ENCODE results near the gene AOPEP. TPM values are rescaled to one million over a fixed set of nuclear protein-coding genes. Genes with fewer than 3 reads are reported as not detected.
A peak's percentile ranks its signal among the peaks of the same experiment; 100 is the strongest.

AOPEP gene
- total RNA-seq, 1 donor from 2014 or later: 75.3 TPM

- no peaks in the 10 kb centered on the region for H3K9me3 Mint-ChIP-seq (ENCODE audit: unreplicated experiment)
- H2AFZ ChIP-seq (ENCODE audit: low read depth, low read length): no peak overlapping the region
These were observed 309.3 kb downstream of the AOPEP start for GRCh38 chr9:95035846-95036245.

DNA sequence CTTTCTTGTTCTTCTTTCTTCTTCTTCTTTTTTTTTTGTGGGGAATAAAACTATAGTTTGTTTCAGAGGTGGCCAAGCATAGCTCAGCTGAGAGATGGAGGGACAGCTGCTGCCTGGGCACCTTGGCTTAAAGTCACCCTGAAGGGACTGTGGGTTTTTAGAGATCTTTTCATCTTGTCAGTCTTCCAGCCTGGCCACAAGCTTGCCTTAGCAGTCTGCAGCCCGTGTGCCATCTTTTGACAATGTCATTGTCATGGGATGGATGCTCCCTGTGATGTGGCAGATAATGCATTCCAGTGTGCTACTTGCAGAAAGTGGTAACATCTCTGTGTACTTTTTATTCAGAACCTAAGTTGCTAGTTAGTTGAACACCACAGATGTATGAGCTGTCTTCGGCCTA lies 310.2 kb downstream of the AOPEP start:
- Histone ChIP-seq H3K27ac (ENCODE audit: low read depth, low read length) (no peak overlapping the region), H3K4me2 (ENCODE audit: low read length) (no peak overlapping the region), H3K9ac (ENCODE audit: low read length) (no peak overlapping the region), H3K4me1 (ENCODE audit: insufficient read depth, low read length) (peaks cover 14% of the 10 kb centered on the region), H3K9me3 (ENCODE audit: insufficient read depth, low read depth, low read length) (no peaks in the 10 kb centered on the region), H2AFZ (ENCODE audit: low read depth, low read length) (no peak overlapping the region), H3K4me3 (ENCODE audit: insufficient read depth, low read depth, low read length) (no peak overlapping the region), H3K36me3 (ENCODE audit: insufficient read depth, low read length) (peaks cover 17% of the 10 kb centered on the region), H4K20me1 (ENCODE audit: insufficient read depth, low read length) (peaks cover 94% of the 10 kb centered on the region), H3K27me3 (ENCODE audit: insufficient read depth, low read length) (no peaks in the 10 kb centered on the region), H3K79me2 (ENCODE audit: insufficient read depth, low read length) (peaks cover 96% of the 10 kb centered on the region)
- peaks cover 50% of the 10 kb centered on the region for H3K4me1 Mint-ChIP-seq (ENCODE audit: low read depth, unreplicated experiment)
- H3K27ac Mint-ChIP-seq (ENCODE audit: unreplicated experiment): peak overlapping the region; percentile 58
- peak overlapping the region; percentile 28 for H3K4me3 Mint-ChIP-seq (ENCODE audit: unreplicated experiment)
- no peak for DNase-seq (ENCODE audit: low read depth)
- FAIRE-seq: no peak
- TF ChIP-seq EZH2 (IDR thresholded peaks at IDR 0.05; ENCODE audit: insufficient read depth, low read length) (no peak), CTCF (IDR thresholded peaks at IDR 0.05; ENCODE audit: insufficient read depth, low read depth, low read length) (no peak)
- H3K27me3 Mint-ChIP-seq (ENCODE audit: low read depth, unreplicated experiment): no peaks in the 10 kb centered on the region
- peaks cover 9% of the 10 kb centered on the region for H3K36me3 Mint-ChIP-seq (ENCODE audit: low read depth, unreplicated experiment)
- H3K9me3 Mint-ChIP-seq (ENCODE audit: unreplicated experiment): no peaks in the 10 kb centered on the region

More at GRCh38 chr9:95035846-95036245, 309.3 kb downstream of the AOPEP start:
- H3K4me2 ChIP-seq (ENCODE audit: low read length): no peak overlapping the region
- Mint-ChIP-seq H3K36me3 (ENCODE audit: low read depth, unreplicated experiment) (peaks cover 8% of the 10 kb centered on the region), H3K27me3 (ENCODE audit: low read depth, unreplicated experiment) (no peaks in the 10 kb centered on the region), H3K4me3 (ENCODE audit: unreplicated experiment) (no peak overlapping the region), H3K4me1 (ENCODE audit: low read depth, unreplicated experiment) (peaks cover 59% of the 10 kb centered on the region), H3K27ac (ENCODE audit: unreplicated experiment) (no peak overlapping the region)
- H4K20me1 ChIP-seq (ENCODE audit: insufficient read depth, low read length): peaks cover 94% of the 10 kb centered on the region
- H3K27me3 ChIP-seq (ENCODE audit: insufficient read depth, low read length): no peaks in the 10 kb centered on the region
- H3K36me3 ChIP-seq (ENCODE audit: insufficient read depth, low read length): peaks cover 20% of the 10 kb centered on the region
- H3K27ac ChIP-seq (ENCODE audit: low read depth, low read length): no peak overlapping the region
- no peak for FAIRE-seq
- H3K4me1 ChIP-seq (ENCODE audit: insufficient read depth, low read length): peaks cover 22% of the 10 kb centered on the region
- peaks cover 96% of the 10 kb centered on the region for H3K79me2 ChIP-seq (ENCODE audit: insufficient read depth, low read length)
- TF ChIP-seq EZH2 (IDR thresholded peaks at IDR 0.05; ENCODE audit: insufficient read depth, low read length) (no peak), CTCF (IDR thresholded peaks at IDR 0.05; ENCODE audit: insufficient read depth, low read depth, low read length) (no peak)
- H3K4me3 ChIP-seq (ENCODE audit: insufficient read depth, low read depth, low read length): no peak overlapping the region
- DNase-seq (ENCODE audit: low read depth): no peak
- no peak overlapping the region for H3K9ac ChIP-seq (ENCODE audit: low read length)
- no peaks in the 10 kb centered on the region for H3K9me3 ChIP-seq (ENCODE audit: insufficient read depth, low read depth, low read length)

DNA sequence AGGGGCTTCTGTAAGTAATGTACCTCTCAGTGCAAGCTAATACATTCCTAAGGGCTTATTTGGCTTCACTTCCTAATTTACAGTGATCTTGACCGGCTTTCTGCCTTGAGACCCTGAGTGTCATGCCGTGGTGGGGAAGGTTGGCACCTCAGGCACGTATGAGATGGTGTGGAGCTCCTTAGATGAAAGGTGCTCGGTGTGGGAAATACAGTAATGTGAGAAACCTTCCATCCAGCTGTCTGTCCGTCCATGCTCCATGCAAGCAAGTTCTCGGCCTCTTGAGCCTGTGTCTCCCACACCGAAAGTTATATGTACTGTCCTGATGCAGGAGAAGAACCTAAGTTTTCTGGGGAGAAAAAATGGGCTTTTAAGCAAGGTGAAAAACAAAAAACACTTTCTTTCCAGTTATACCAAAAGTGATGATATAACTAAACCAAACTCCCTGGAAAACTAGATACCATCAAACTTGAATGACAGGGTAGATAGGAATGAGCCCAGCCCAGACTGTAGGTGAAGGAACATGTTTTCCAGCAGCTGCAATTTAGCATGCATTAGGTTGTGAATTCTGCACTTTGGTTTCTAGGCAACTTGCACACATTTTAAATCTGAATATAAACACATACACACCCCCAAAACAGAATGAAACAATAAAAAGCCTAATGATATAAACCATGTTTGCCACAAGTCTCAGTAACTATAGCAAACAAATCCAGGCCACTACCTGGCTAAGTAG lies 311.5 kb downstream of the AOPEP start:
- FAIRE-seq (no peak), DNase-seq (ENCODE audit: low read depth) (no peak)
- H3K9me3 Mint-ChIP-seq (ENCODE audit: unreplicated experiment): no peaks in the 10 kb centered on the region
- Histone ChIP-seq H3K4me1 (ENCODE audit: insufficient read depth, low read length) (peaks cover 10% of the 10 kb centered on the region), H3K4me3 (ENCODE audit: insufficient read depth, low read depth, low read length) (no peak overlapping the region), H3K4me2 (ENCODE audit: low read length) (no peak overlapping the region), H3K9me3 (ENCODE audit: insufficient read depth, low read depth, low read length) (no peaks in the 10 kb centered on the region), H3K9ac (ENCODE audit: low read length) (no peak overlapping the region), H3K27me3 (ENCODE audit: insufficient read depth, low read length) (no peaks in the 10 kb centered on the region), H3K36me3 (ENCODE audit: insufficient read depth, low read length) (peaks cover 17% of the 10 kb centered on the region), H3K27ac (ENCODE audit: low read depth, low read length) (no peak overlapping the region), H2AFZ (ENCODE audit: low read depth, low read length) (no peak overlapping the region), H3K79me2 (ENCODE audit: insufficient read depth, low read length) (peaks cover 94% of the 10 kb centered on the region), H4K20me1 (ENCODE audit: insufficient read depth, low read length) (peaks cover 90% of the 10 kb centered on the region)
- H3K4me3 Mint-ChIP-seq (ENCODE audit: unreplicated experiment): no peak overlapping the region
- H3K27ac Mint-ChIP-seq (ENCODE audit: unreplicated experiment): peak overlapping the region; percentile 87
- H3K27me3 Mint-ChIP-seq (ENCODE audit: low read depth, unreplicated experiment): no peaks in the 10 kb centered on the region
- H3K36me3 Mint-ChIP-seq (ENCODE audit: low read depth, unreplicated experiment): peaks cover 13% of the 10 kb centered on the region
- H3K4me1 Mint-ChIP-seq (ENCODE audit: low read depth, unreplicated experiment): peaks cover 38% of the 10 kb centered on the region
- TF ChIP-seq EZH2 (IDR thresholded peaks at IDR 0.05; ENCODE audit: insufficient read depth, low read length) (no peak), CTCF (IDR thresholded peaks at IDR 0.05; ENCODE audit: insufficient read depth, low read depth, low read length) (no peak)

All from astrocyte (in vitro differentiated cells and primary cell).